SK-N-SH (cell line): ENCODE results near the gene UROD. TPM values are rescaled to one million over a fixed set of nuclear protein-coding genes. Genes with fewer than 3 reads are reported as not detected.
A peak's percentile ranks its signal among the peaks of the same experiment; 100 is the strongest.

Source experiments
- CTCF ChIA-PET: fragments of 300-600, 350-600 bp; formaldehyde crosslinking; extraction: SDS; loops from one replicate; lab custom pipeline; 2021; lab: Yijun Ruan, JAX
- POLR2A ChIA-PET: fragments of 350-600 bp; sonication (Branson Sonifier 250); formaldehyde crosslinking; extraction: SDS; loops from one replicate; lab custom pipeline; 2020; ENCODE audit warnings: antibody characterized with exemption, inconsistent platforms; lab: Yijun Ruan, JAX
- DNase-seq: peaks from one replicate; pipeline ENCODE4 v3.0.0; 2012
- H2AFZ ChIP-seq: fragments of 200-600 bp; sonication (generic); 2 replicates; pipeline ENCODE4 v1.8.1; 2016; ENCODE audit warnings: antibody characterized with exemption, mild to moderate bottlenecking, low read depth
- H3F3A ChIP-seq: fragments of 200-600 bp; sonication (generic); replicated peaks from 2 replicates; pipeline ENCODE3; 2016; ENCODE audit warnings: antibody characterized with exemption, mild to moderate bottlenecking; ENCODE audit not compliant: insufficient read depth
- H3K27ac ChIP-seq, 2 experiments: fragments of 200-500 bp in 1 of 2; fragments of 200-600 bp in 1 of 2; sonication (Bioruptor generic) in 1 of 2; sonication (generic), shearing (Covaris generic) in 1 of 2; 2 replicates each; pipeline versions ENCODE4 v1.5.1 to v1.6.1; 2014 to 2016; ENCODE audit warnings: low read depth in 2 of 2, inconsistent platforms in 1 of 2, low read length in 1 of 2, mild to moderate bottlenecking in 1 of 2, mixed read lengths in 1 of 2
- H3K27me3 ChIP-seq: fragments of 200-600 bp; sonication (generic), shearing (Covaris generic); 2 replicates; pipeline ENCODE4 v1.6.1; 2016; ENCODE audit warnings: mixed run types; ENCODE audit not compliant: insufficient read depth
- H3K36me3 ChIP-seq, 2 experiments: fragments of 200-500 bp in 1 of 2; fragments of 200-600 bp in 1 of 2; sonication (Bioruptor generic) in 1 of 2; sonication (generic) in 1 of 2; replicated peaks in 1 of 2; 2 replicates each; pipeline versions ENCODE3 to v1.5.1; 2014 to 2016; ENCODE audit warnings: low read length in 1 of 2, mild to moderate bottlenecking in 1 of 2; ENCODE audit not compliant: insufficient read depth in 2 of 2, control insufficient read depth in 1 of 2
- H3K4me1 ChIP-seq, 2 experiments: fragments of 200-500 bp in 1 of 2; fragments of 200-600 bp in 1 of 2; sonication (Bioruptor generic) in 1 of 2; sonication (generic), shearing (Covaris generic) in 1 of 2; 2 replicates each; pipeline versions ENCODE4 v1.5.1 to v1.6.1; 2014 to 2016; ENCODE audit warnings: low read depth in 1 of 2, low read length in 1 of 2, mixed run types in 1 of 2; ENCODE audit not compliant: insufficient read depth in 2 of 2, control insufficient read depth in 1 of 2
- H3K4me2 ChIP-seq: fragments of 200-600 bp; sonication (generic), shearing (Covaris generic); 2 replicates; pipeline ENCODE4 v1.6.1; 2017; ENCODE audit warnings: mixed run types
- H3K4me3 ChIP-seq, 2 experiments: fragments of 200-500 bp in 1 of 2; fragments of 200-600 bp in 1 of 2; sonication (Bioruptor generic) in 1 of 2; sonication (generic), shearing (Covaris generic) in 1 of 2; 2 replicates each; pipeline versions ENCODE4 v1.5.1 to v1.8.1; 2014 to 2016; ENCODE audit warnings: low read depth in 2 of 2, inconsistent platforms in 1 of 2, low read length in 1 of 2, mild to moderate bottlenecking in 1 of 2, mixed read lengths in 1 of 2, moderate library complexity in 1 of 2
- H3K79me2 ChIP-seq: fragments of 200-600 bp; sonication (generic); 2 replicates; pipeline ENCODE4 v1.8.1; 2017; ENCODE audit warnings: mild to moderate bottlenecking; ENCODE audit not compliant: insufficient read depth
- H3K9ac ChIP-seq: fragments of 200-600 bp; sonication (generic); 2 replicates; pipeline ENCODE4 v1.6.1; 2017; ENCODE audit warnings: mixed run types
- H3K9me2 ChIP-seq: fragments of 200-600 bp; sonication (generic); 2 replicates; pipeline ENCODE4 v1.6.1; 2017; ENCODE audit warnings: mixed run types
- H3K9me3 ChIP-seq: fragments of 200-600 bp; sonication (generic); 2 replicates; pipeline ENCODE4 v1.6.1; 2017; ENCODE audit warnings: mixed run types, mild to moderate bottlenecking, moderate library complexity
- H4K20me1 ChIP-seq: fragments of 200-600 bp; sonication (generic); 2 replicates; pipeline ENCODE4 v1.6.1; 2017; ENCODE audit warnings: mild to moderate bottlenecking, mixed run types; ENCODE audit not compliant: insufficient read depth
- ELF1 ChIP-seq: IDR thresholded peaks from 2 replicates; pipeline ENCODE4 v1.4.0; 2012
- EZH2phosphoT487 ChIP-seq: fragments of 200-600 bp; sonication (generic); IDR thresholded peaks from 2 replicates; pipeline ENCODE4 v1.6.1; 2017; ENCODE audit warnings: low read depth, mixed run types, mild to moderate bottlenecking, antibody characterized with exemption, moderate library complexity, borderline replicate concordance
- FOSL2 ChIP-seq: IDR thresholded peaks from 2 replicates; pipeline ENCODE4 v1.4.0; 2012; ENCODE audit warnings: low read depth, mild to moderate bottlenecking, moderate library complexity, borderline replicate concordance
- FOXM1 ChIP-seq: IDR thresholded peaks from 2 replicates; pipeline ENCODE4 v1.4.0; 2012; ENCODE audit warnings: low read depth, mild to moderate bottlenecking
- GABPA ChIP-seq: IDR thresholded peaks from 2 replicates; pipeline ENCODE4 v1.4.0; 2012; ENCODE audit warnings: low read depth, mild to moderate bottlenecking
- IRF3 ChIP-seq: fragments of 150-350 bp; IDR thresholded peaks from 2 replicates; pipeline ENCODE4 v1.6.1; 2016; ENCODE audit warnings: mild to moderate bottlenecking, low read depth, low read length
- JUND ChIP-seq: IDR thresholded peaks from 2 replicates; pipeline ENCODE4 v1.4.0; 2012
- MEF2A ChIP-seq: IDR thresholded peaks from 2 replicates; pipeline ENCODE4 v1.4.0; 2012; ENCODE audit warnings: low read depth, borderline replicate concordance
- MXI1 ChIP-seq: IDR thresholded peaks from 2 replicates; pipeline ENCODE4 v1.6.1; 2012; ENCODE audit warnings: mild to moderate bottlenecking, low read depth, low read length, improper control_type of control experiment
- NFIC ChIP-seq: IDR thresholded peaks from 2 replicates; pipeline ENCODE4 v1.4.0; 2012; ENCODE audit warnings: borderline replicate concordance
- NRF1 ChIP-seq: IDR thresholded peaks from 2 replicates; pipeline ENCODE4 v1.6.1; 2012; ENCODE audit warnings: low read depth, mild to moderate bottlenecking, low read length
- RCOR1 ChIP-seq: fragments of 150-350 bp; IDR thresholded peaks from 2 replicates; pipeline ENCODE4 v1.6.1; 2017; ENCODE audit warnings: antibody characterized with exemption, low read length
- REST ChIP-seq: IDR thresholded peaks from 2 replicates; pipeline ENCODE4 v1.6.1; 2012; ENCODE audit warnings: mild to moderate bottlenecking, low read depth, low read length, moderate library complexity
- RFX5 ChIP-seq: IDR thresholded peaks from 2 replicates; pipeline ENCODE4 v1.6.1; 2012; ENCODE audit warnings: mild to moderate bottlenecking, improper control_type of control experiment, low read length
- SIN3A ChIP-seq: IDR thresholded peaks from 2 replicates; pipeline ENCODE4 v1.6.1; 2012; ENCODE audit warnings: low read depth, mild to moderate bottlenecking, low read length, moderate library complexity, borderline replicate concordance
- SMC3 ChIP-seq: IDR thresholded peaks from 2 replicates; pipeline ENCODE4 v1.6.1; 2012; ENCODE audit warnings: low read depth, low read length, improper control_type of control experiment
- TEAD4 ChIP-seq: IDR thresholded peaks from 2 replicates; pipeline ENCODE4 v1.4.0; 2012; ENCODE audit warnings: mild to moderate bottlenecking, borderline replicate concordance; ENCODE audit not compliant: insufficient read depth
- USF2 ChIP-seq: fragments of 150-350 bp; IDR thresholded peaks from 2 replicates; pipeline ENCODE4 v1.6.1; 2017; ENCODE audit warnings: antibody characterized with exemption, low read length, low read depth, borderline replicate concordance
- YY1 ChIP-seq: IDR thresholded peaks from 2 replicates; pipeline ENCODE4 v1.4.0; 2012; ENCODE audit warnings: low read depth, mild to moderate bottlenecking
- WGBS: methylation state at CpG from one replicate; pipeline ENCODE4 v1.1.6; 2017; ENCODE audit warnings: low lambda C conversion rate; 5-methylcytosine and 5-hydroxymethylcytosine counted together
- polyA plus RNA-seq, 3 experiments: library from polyadenylated mRNA; depleted of rRNA; stranded (reverse); fragments of >200 nt; gene quantifications; 2 replicates each; pipeline ENCODE4 v1.2.3, GENCODE V29; 2012

The UROD gene
- polyA plus RNA-seq, 1 of the 3 experiments (the other 2 are of a cell fraction), result 230 TPM

GRCh38 chr1:45026446-45026845 lies 14.4 kb downstream of the UROD start:
- ChIA-PET CTCF (no interaction called here), POLR2A (no interaction called here)
- no peaks in the 10 kb centered on the region for H3K27me3 ChIP-seq
- no peak overlapping the region for H3K9ac ChIP-seq
- H3K4me3 ChIP-seq, result no peak overlapping the region
- no peak overlapping the region for H3K4me2 ChIP-seq
- TF ChIP-seq SIN3A (no peak), FOSL2 (0 out of 2 replicates have a peak, but pooled peaks have one; percentile 4)
- TF ChIP-seq, all 33 proteins: peak for 1
- no peak overlapping the region for H3K27ac ChIP-seq
- H3K79me2 ChIP-seq, result no peaks in the 10 kb centered on the region
- no peaks in the 10 kb centered on the region for H3K9me3 ChIP-seq
- H3F3A ChIP-seq, result peaks cover 6% of the 10 kb centered on the region
- no peak for DNase-seq
- H3K36me3 ChIP-seq, result no peaks in the 10 kb centered on the region
- no peaks in the 10 kb centered on the region for H4K20me1 ChIP-seq
- H3K4me1 ChIP-seq, result no peaks in the 10 kb centered on the region
- 79% methylated on average over 1 of the region's 1 CpG for WGBS
- no peaks in the 10 kb centered on the region for H3K9me2 ChIP-seq
- H2AFZ ChIP-seq, result no peak overlapping the region

- Histone ChIP-seq H3K4me1 (no peaks in the 10 kb centered on the region), H3K4me2 (no peak overlapping the region), H3K4me3 (no peak overlapping the region), H3K9me2 (no peaks in the 10 kb centered on the region), H3K9me3 (no peaks in the 10 kb centered on the region), H3K9ac (no peak overlapping the region), H3K36me3 (no peaks in the 10 kb centered on the region), H3K79me2 (no peaks in the 10 kb centered on the region), H2AFZ (no peak overlapping the region), H3K27me3 (no peaks in the 10 kb centered on the region), H3K27ac (no peak overlapping the region), H3F3A (no peaks in the 10 kb centered on the region), H4K20me1 (no peaks in the 10 kb centered on the region)
- 46% methylated on average over 2 of the region's 2 CpGs for WGBS
- DNase-seq, result no peak
- POLR2A ChIA-PET, result no interaction called here
- TF ChIP-seq NFIC (no peak), MXI1 (no peak), GABPA (no peak), ELF1 (no peak), YY1 (no peak), USF2 (no peak)
- CTCF ChIA-PET, result interaction anchor here (1.1 to 1.7 kb wide), 2 partner anchors 19 to 267 kb away, joined by 3 to 4 read pairs; no protein-coding TSS in a partner anchor
These were observed 20.8 kb downstream of the UROD start for GRCh38 chr1:45032837-45033236.

GRCh38 chr1:45033356-45033755 lies 21.3 kb downstream of the UROD start:
- H3K9me3 ChIP-seq, result no peaks in the 10 kb centered on the region
- H3K36me3 ChIP-seq, result no peaks in the 10 kb centered on the region
- no peaks in the 10 kb centered on the region for H3K27me3 ChIP-seq
- no peak overlapping the region for H2AFZ ChIP-seq
- 72% methylated on average over 1 of the region's 1 CpG for WGBS
- no peaks in the 10 kb centered on the region for H3K79me2 ChIP-seq
- H3K9ac ChIP-seq, result no peak overlapping the region
- ChIA-PET CTCF (interaction anchor here (1.1 to 1.7 kb wide), 2 partner anchors 19 to 267 kb away, joined by 3 to 4 read pairs; no protein-coding TSS in a partner anchor), POLR2A (no interaction called here)
- no peak overlapping the region for H3K4me2 ChIP-seq
- no peaks in the 10 kb centered on the region for H3K9me2 ChIP-seq
- H3F3A ChIP-seq, result no peaks in the 10 kb centered on the region
- H3K4me1 ChIP-seq, result no peaks in the 10 kb centered on the region
- no peak overlapping the region for H3K27ac ChIP-seq
- H3K4me3 ChIP-seq, result no peak overlapping the region
- DNase-seq, result no peak
- no peaks in the 10 kb centered on the region for H4K20me1 ChIP-seq
- no peak for TF ChIP-seq MXI1
- TF ChIP-seq EZH2phosphoT487, result no peak
- no peak for TF ChIP-seq REST
- TF ChIP-seq TEAD4, result no peak
- TF ChIP-seq RFX5, result no peak
- no peak for TF ChIP-seq MEF2A
- TF ChIP-seq IRF3, result no peak
- TF ChIP-seq NRF1, result no peak
- TF ChIP-seq JUND, result no peak
- TF ChIP-seq SMC3, result no peak
- TF ChIP-seq RCOR1, result no peak
- TF ChIP-seq FOXM1, result no peak
